Calu3 (cell line): Measurements from ENCODE around the gene COX7A2L. TPM values are rescaled to one million over a fixed set of nuclear protein-coding genes. Genes with fewer than 3 reads are reported as not detected.

ENCODE experiments used
- BruUV-seq: library from RNA; stranded (reverse); fragments of 400-500 nt; replicated peaks from 2 replicates; lab custom pipeline; 2021; lab: Mats Ljungman, UMichigan
- CTCF ChIA-PET: fragments of 300-600 bp; sonication (Branson Sonifier 250); formaldehyde crosslinking; loops from one replicate; lab custom pipeline; 2022; ENCODE audit warnings: antibody characterized with exemption; lab: Charles Lee
- DNase-seq: peaks from one replicate; pipeline ENCODE4 v3.0.0; 2022
- H3K27ac Mint-ChIP-seq: one replicate; pipeline ENCODE4 v1.8.0; 2022; ENCODE audit warnings: mixed read lengths; ENCODE audit not compliant: unreplicated experiment
- H3K27me3 Mint-ChIP-seq: one replicate; pipeline ENCODE4 v1.8.0; 2022; ENCODE audit warnings: mixed read lengths; ENCODE audit not compliant: unreplicated experiment
- H3K36me3 Mint-ChIP-seq: one replicate; pipeline ENCODE4 v1.8.0; 2022; ENCODE audit warnings: mild to moderate bottlenecking, moderate library complexity, mixed read lengths; ENCODE audit not compliant: insufficient read depth, unreplicated experiment
- H3K4me1 Mint-ChIP-seq: one replicate; pipeline ENCODE4 v1.8.0; 2022; ENCODE audit warnings: mild to moderate bottlenecking, low read depth, mixed read lengths; ENCODE audit not compliant: unreplicated experiment
- H3K4me3 Mint-ChIP-seq: one replicate; pipeline ENCODE4 v1.8.0; 2022; ENCODE audit warnings: mild to moderate bottlenecking, low read depth, moderate library complexity, mixed read lengths; ENCODE audit not compliant: unreplicated experiment
- H3K9me3 Mint-ChIP-seq: one replicate; pipeline ENCODE4 v1.8.0; 2022; ENCODE audit warnings: low read depth, mixed read lengths; ENCODE audit not compliant: unreplicated experiment
- CTCF ChIP-seq: fragments of 200-600 bp; IDR thresholded peaks from one replicate; pipeline ENCODE4 v1.8.0; 2022; ENCODE audit warnings: antibody characterized with exemption; ENCODE audit not compliant: unreplicated experiment
- intact Hi-C: fragments of 100-400 bp; cut with micrococcal nuclease; formaldehyde crosslinking; loops from one replicate; pipeline ENCODE4 v1.10.0; 2022; ENCODE audit not compliant: unreplicated experiment
- total RNA-seq: library from RNA; stranded (reverse); gene quantifications from 2 replicates; pipeline ENCODE4 v1.2.3, GENCODE V29; 2022

COX7A2L gene
- total RNA-seq, 1 experiment from 2014 or later = 98.0 TPM

GRCh38 chr2:42304059-42304713 lies 56.8 kb downstream of the COX7A2L start:
- H3K4me1 Mint-ChIP-seq = no peaks in the 10 kb centered on the region
- DNase-seq = no peak
- intact Hi-C loops = no loop called here
- no peak overlapping the region for H3K4me3 Mint-ChIP-seq
- no TSS peak for BruUV-seq
- H3K27ac Mint-ChIP-seq = no peak overlapping the region
- TF ChIP-seq CTCF = no peak
- no peaks in the 10 kb centered on the region for H3K27me3 Mint-ChIP-seq
- CTCF ChIA-PET = no interaction called here
- no peaks in the 10 kb centered on the region for H3K9me3 Mint-ChIP-seq
- peaks cover 9% of the 10 kb centered on the region for H3K36me3 Mint-ChIP-seq

- peaks cover 9% of the 10 kb centered on the region for H3K36me3 Mint-ChIP-seq
Observed at GRCh38 chr2:42303252-42303651, 57.8 kb downstream of the COX7A2L start.

GRCh38 chr2:42300527-42300926 lies 60.5 kb downstream of the COX7A2L start:
- no peak for DNase-seq
- Mint-ChIP-seq H3K27me3 (no peaks in the 10 kb centered on the region), H3K9me3 (no peaks in the 10 kb centered on the region), H3K27ac (no peak overlapping the region), H3K36me3 (peaks cover 26% of the 10 kb centered on the region), H3K4me3 (no peak overlapping the region), H3K4me1 (no peaks in the 10 kb centered on the region)
- no TSS peak for BruUV-seq
- intact Hi-C loops = no loop called here
- no peak for TF ChIP-seq CTCF
- CTCF ChIA-PET = no interaction called here

More at GRCh38 chr2:42303252-42303651, 57.8 kb downstream of the COX7A2L start:
- no peaks in the 10 kb centered on the region for H3K4me1 Mint-ChIP-seq
- no peaks in the 10 kb centered on the region for H3K27me3 Mint-ChIP-seq
- intact Hi-C loops = no loop called here
- CTCF ChIA-PET = no interaction called here
- no peak for TF ChIP-seq CTCF
- H3K27ac Mint-ChIP-seq = no peak overlapping the region
- DNase-seq = no peak
- H3K9me3 Mint-ChIP-seq = no peaks in the 10 kb centered on the region
- no peak overlapping the region for H3K4me3 Mint-ChIP-seq
- BruUV-seq = no TSS peak

Other genes starting within 250 kb of the COX7A2L start
- gene EML4, start 191.9 kb downstream of the COX7A2L start, total RNA-seq = 68.2 and 89.6 TPM in 2 replicates
- gene KCNG3, start 132.8 kb upstream of the COX7A2L start, total RNA-seq = 0.73 and 0.94 TPM in 2 replicates
- gene MTA3, start 207.4 kb upstream of the COX7A2L start, total RNA-seq = 45.2 and 46.5 TPM in 2 replicates